Measurements from ENCODE around the gene AKR1C4.

Gene AKR1C4

DNA sequence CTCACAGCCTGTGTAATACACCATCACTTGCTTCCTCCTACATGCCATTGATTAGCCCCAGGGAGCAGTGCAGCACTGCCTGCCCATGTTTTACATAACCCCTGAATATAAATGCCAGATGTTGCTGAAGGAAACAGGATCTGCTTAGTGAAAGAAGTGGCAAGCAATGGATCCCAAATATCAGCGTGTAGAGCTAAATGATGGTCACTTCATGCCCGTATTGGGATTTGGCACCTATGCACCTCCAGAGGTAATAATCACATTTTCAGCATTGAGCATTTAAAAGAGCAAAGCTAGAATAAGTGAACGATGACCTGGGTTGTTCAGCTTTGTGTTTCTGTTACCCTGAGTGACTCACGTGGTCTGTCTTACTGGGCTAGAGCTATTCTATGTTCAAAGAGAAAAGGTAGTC, at the start of gene AKR1C4:
Gene AKR1C4 (plus strand): TSS at position 136 of the 412 bp plus-strand sequence. CDS start 31 bp downstream, at position 167.
- no peaks in the 10 kb centered on the region for H3K36me3 ChIP-seq (ENCODE audit: insufficient read depth, low read length)
- no peak within 1 kb of the TSS for H2AFZ ChIP-seq (ENCODE audit: low read depth, low read length)
- H3K27ac ChIP-seq (ENCODE audit: low read length): no peak within 1 kb of the TSS
- H3K9me3 ChIP-seq (ENCODE audit: insufficient read depth, low read length, severe bottlenecking): no peaks in the 10 kb centered on the region
- H3K4me3 ChIP-seq (ENCODE audit: low read depth in 1 of 2, low read length in 2 of 2): no peak within 1 kb of the TSS
- TF ChIP-seq EZH2 (IDR thresholded peaks at IDR 0.05; ENCODE audit: borderline replicate concordance, low read depth, low read length, severe bottlenecking): no peak
- TF ChIP-seq, protein P1, sequence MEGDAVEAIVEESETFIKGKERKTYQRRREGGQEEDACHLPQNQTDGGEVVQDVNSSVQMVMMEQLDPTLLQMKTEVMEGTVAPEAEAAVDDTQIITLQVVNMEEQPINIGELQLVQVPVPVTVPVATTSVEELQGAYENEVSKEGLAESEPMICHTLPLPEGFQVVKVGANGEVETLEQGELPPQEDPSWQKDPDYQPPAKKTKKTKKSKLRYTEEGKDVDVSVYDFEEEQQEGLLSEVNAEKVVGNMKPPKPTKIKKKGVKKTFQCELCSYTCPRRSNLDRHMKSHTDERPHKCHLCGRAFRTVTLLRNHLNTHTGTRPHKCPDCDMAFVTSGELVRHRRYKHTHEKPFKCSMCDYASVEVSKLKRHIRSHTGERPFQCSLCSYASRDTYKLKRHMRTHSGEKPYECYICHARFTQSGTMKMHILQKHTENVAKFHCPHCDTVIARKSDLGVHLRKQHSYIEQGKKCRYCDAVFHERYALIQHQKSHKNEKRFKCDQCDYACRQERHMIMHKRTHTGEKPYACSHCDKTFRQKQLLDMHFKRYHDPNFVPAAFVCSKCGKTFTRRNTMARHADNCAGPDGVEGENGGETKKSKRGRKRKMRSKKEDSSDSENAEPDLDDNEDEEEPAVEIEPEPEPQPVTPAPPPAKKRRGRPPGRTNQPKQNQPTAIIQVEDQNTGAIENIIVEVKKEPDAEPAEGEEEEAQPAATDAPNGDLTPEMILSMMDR (IDR thresholded peaks at IDR 0.05; ENCODE audit: borderline replicate concordance, extremely low read depth, low read length, poor library complexity, severe bottlenecking): no peak
- no peak within 1 kb of the TSS for H3K4me2 ChIP-seq (ENCODE audit: insufficient read depth, low read length)
- no peak within 1 kb of the TSS for H3K9ac ChIP-seq (ENCODE audit: low read depth, low read length)
- DNase-seq (no peak), ATAC-seq (ENCODE audit: insufficient read depth, low read depth) (no peak)
- no peaks in the 10 kb centered on the region for H3K79me2 ChIP-seq (ENCODE audit: insufficient read depth, low read length)
- H3K27me3 ChIP-seq (ENCODE audit: insufficient read depth, low read length, poor library complexity): no peaks in the 10 kb centered on the region
- H4K20me1 ChIP-seq (ENCODE audit: insufficient read depth, low read length): no peaks in the 10 kb centered on the region
- H3K4me1 ChIP-seq (ENCODE audit: insufficient read depth, low read length): no peaks in the 10 kb centered on the region

DNA sequence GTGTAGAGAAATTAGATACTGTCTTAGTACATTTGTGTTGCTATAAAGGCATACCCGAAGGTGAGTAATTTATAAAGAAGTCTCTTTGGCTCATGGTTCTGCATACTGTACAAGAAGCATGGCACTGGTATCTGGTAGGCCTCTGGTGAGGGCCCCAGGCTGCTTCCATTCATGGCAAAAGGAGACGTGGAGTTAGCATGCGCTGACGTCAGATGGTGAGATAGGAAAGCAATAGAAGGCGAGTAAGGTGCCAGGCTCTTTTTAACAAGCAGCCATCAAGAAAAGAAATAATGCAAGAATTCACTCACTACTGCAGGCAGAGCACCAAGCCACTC, 49.8 kb upstream of the AKR1C4 start:
- no peak overlapping the region for H3K27ac ChIP-seq (ENCODE audit: low read length)
- ATAC-seq (ENCODE audit: insufficient read depth, low read depth): no peak
- TF ChIP-seq, protein P1 (IDR thresholded peaks at IDR 0.05; ENCODE audit: borderline replicate concordance, extremely low read depth, low read length, poor library complexity, severe bottlenecking): no peak
- TF ChIP-seq EZH2 (IDR thresholded peaks at IDR 0.05; ENCODE audit: borderline replicate concordance, low read depth, low read length, severe bottlenecking): no peak

DNA sequence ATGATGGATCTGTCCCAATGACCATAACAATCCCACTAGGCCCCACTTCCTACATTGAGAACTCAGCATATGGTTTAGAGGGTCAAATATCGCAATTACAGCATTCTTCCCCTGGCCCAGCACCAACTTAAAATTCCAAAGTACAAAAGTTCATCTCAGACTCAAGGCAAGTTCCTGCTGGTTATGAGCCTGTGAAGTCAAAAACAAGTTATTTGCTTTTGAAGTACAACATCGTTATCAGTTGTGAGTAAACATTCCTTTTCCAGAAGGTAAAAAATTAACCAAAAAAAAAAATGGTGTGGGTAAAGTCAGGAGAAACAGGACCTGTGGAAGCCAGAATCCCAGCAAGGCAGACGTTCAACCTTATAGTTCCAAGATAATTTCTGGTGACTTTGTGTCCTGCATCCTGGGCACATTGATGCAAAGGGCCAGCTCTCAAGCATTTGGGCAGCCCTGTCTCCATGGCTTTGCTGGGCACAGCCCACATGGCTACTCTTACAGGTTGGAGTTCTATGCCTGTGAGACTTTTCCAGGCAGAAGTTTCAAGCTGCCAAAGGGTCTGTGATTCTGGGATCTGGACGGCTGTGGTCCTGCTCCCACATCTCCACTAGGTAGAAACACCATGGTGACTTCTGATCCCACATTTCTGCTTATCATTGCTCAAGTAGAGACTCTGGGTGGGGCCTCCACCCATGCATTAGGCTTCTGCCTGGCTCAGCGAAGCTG, 49.2 kb upstream of the AKR1C4 start:
- Histone ChIP-seq H2AFZ (ENCODE audit: low read depth, low read length) (no peak overlapping the region), H3K4me1 (ENCODE audit: insufficient read depth, low read length) (no peaks in the 10 kb centered on the region), H3K79me2 (ENCODE audit: insufficient read depth, low read length) (no peaks in the 10 kb centered on the region), H3K27me3 (ENCODE audit: insufficient read depth, low read length, poor library complexity) (no peaks in the 10 kb centered on the region), H3K27ac (ENCODE audit: low read length) (no peak overlapping the region), H3K9me3 (ENCODE audit: insufficient read depth, low read length, severe bottlenecking) (peaks cover 6% of the 10 kb centered on the region), H3K4me3 (ENCODE audit: low read depth in 1 of 2, low read length in 2 of 2) (no peak overlapping the region), H4K20me1 (ENCODE audit: insufficient read depth, low read length) (no peaks in the 10 kb centered on the region), H3K9ac (ENCODE audit: low read depth, low read length) (no peak overlapping the region), H3K4me2 (ENCODE audit: insufficient read depth, low read length) (no peak overlapping the region), H3K36me3 (ENCODE audit: insufficient read depth, low read length) (no peaks in the 10 kb centered on the region)
- TF ChIP-seq, protein P1 (IDR thresholded peaks at IDR 0.05; ENCODE audit: borderline replicate concordance, extremely low read depth, low read length, poor library complexity, severe bottlenecking): no peak
- TF ChIP-seq EZH2 (IDR thresholded peaks at IDR 0.05; ENCODE audit: borderline replicate concordance, low read depth, low read length, severe bottlenecking): no peak
- DNase-seq (no peak), ATAC-seq (ENCODE audit: insufficient read depth, low read depth) (no peak)

More for the DNA sequence above, 49.8 kb upstream of the AKR1C4 start:
- H2AFZ ChIP-seq (ENCODE audit: low read depth, low read length): no peak overlapping the region
- H3K4me3 ChIP-seq (ENCODE audit: low read depth in 1 of 2, low read length in 2 of 2): no peak overlapping the region
- H3K9ac ChIP-seq (ENCODE audit: low read depth, low read length): no peak overlapping the region
- no peaks in the 10 kb centered on the region for H4K20me1 ChIP-seq (ENCODE audit: insufficient read depth, low read length)
- no peaks in the 10 kb centered on the region for H3K27me3 ChIP-seq (ENCODE audit: insufficient read depth, low read length, poor library complexity)
- no peak for DNase-seq
- no peaks in the 10 kb centered on the region for H3K79me2 ChIP-seq (ENCODE audit: insufficient read depth, low read length)
- no peak overlapping the region for H3K4me2 ChIP-seq (ENCODE audit: insufficient read depth, low read length)
- H3K9me3 ChIP-seq (ENCODE audit: insufficient read depth, low read length, severe bottlenecking): peaks cover 6% of the 10 kb centered on the region
- H3K36me3 ChIP-seq (ENCODE audit: insufficient read depth, low read length): no peaks in the 10 kb centered on the region
- H3K4me1 ChIP-seq (ENCODE audit: insufficient read depth, low read length): no peaks in the 10 kb centered on the region
